GM10248 (cell line): ENCODE data around the gene COL9A1.

Source experiments
- CTCF ChIA-PET: fragments of 300-600 bp; sonication (Branson Sonifier 250); formaldehyde crosslinking; extraction: SDS; loops from one replicate; lab custom pipeline; 2021; ENCODE audit warnings: antibody characterized with exemption; lab: Yijun Ruan, JAX
- POLR2A ChIA-PET: fragments of 350-650 bp; sonication (Branson Sonifier 250); formaldehyde crosslinking; extraction: SDS; loops from one replicate; lab custom pipeline; 2020; ENCODE audit warnings: antibody characterized with exemption; lab: Yijun Ruan, JAX
- DNase-seq: peaks from one replicate; pipeline ENCODE4 v3.0.0; 2012; ENCODE audit errors: extremely low spot score
- CTCF ChIP-seq: IDR thresholded peaks from 2 replicates; pipeline ENCODE4 v1.5.1; 2012; ENCODE audit warnings: mild to moderate bottlenecking, low read depth; ENCODE audit errors: extremely low read depth, missing control alignments, control extremely low read depth

COL9A1 gene

GRCh38 chr6:70180901-70181599 lies 121.8 kb downstream of the COL9A1 start:
- no peak for TF ChIP-seq CTCF
- no peak for DNase-seq

DNA sequence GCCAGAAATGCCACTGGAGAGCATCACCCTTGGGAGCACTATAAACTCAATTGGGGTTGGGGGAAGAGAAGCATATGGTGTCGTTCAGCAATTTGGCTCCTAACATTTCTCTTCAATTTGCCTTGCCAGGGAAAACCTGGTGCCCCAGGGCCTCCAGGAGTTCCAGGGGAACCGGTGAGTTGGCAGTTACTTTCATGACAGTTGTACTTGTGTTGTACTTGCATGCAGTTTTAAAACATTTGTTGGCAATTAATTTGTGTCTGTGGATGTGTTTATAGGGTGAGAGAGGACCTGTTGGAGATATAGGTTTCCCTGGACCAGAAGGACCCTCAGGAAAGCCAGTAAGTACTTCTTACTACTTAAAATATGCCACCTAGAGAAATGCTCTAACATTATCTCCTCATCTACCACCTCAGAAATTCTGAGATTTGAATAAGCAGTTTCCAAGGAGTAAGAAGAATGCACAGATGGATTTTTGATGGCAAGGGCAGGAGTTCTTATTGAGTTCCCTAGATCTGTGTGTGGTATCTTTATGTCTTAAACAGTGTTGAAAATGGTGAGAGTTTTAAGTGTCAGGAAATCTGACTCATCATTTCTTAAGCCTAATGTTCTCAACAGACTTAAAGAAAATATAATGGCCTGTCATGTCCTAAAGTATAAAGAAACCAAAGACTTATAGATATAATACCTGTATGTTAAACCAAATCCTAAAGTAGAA lies 122.5 kb downstream of the COL9A1 start:
- no peak for TF ChIP-seq CTCF
- no peak for DNase-seq
- CTCF ChIA-PET = no interaction called here
- POLR2A ChIA-PET = no interaction called here

More at GRCh38 chr6:70180901-70181599, 121.8 kb downstream of the COL9A1 start:
- ChIA-PET POLR2A (no interaction called here), CTCF (no interaction called here)

DNA sequence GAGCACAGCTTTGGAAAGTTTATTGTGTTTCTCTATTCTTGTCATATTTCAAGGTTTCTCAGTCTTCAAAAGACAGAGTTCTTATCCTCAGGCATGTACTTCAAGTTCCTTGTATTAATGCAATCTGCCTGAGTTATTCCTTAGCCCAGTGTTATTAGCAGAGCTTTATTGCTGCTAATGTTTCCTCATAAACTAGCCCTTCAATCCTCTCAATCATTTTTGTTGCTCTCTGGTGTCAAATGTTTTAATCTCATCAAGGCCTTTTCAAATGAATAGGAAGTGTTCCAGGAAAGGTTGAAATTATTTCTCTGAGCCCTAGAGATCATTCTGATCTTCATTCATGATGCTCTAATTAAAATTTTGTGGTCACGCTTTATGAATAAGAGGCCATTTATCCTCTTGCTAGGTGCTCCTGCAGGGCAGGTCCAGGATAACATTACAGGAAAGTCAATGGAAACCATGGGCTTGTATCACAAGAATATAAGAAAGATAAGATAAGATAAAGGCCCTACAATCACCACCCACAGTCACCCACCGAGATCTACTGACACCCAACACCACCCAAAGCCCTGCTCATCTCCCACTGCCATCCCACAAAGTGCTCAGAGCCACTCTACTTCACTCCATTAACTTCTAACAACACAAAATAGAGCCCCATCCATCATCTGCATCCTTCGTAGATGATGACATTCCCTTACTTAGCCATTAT lies 125.9 kb downstream of the COL9A1 start:
- POLR2A ChIA-PET = no interaction called here
- no peak for DNase-seq
- no peak for TF ChIP-seq CTCF
- CTCF ChIA-PET = no interaction called here

DNA sequence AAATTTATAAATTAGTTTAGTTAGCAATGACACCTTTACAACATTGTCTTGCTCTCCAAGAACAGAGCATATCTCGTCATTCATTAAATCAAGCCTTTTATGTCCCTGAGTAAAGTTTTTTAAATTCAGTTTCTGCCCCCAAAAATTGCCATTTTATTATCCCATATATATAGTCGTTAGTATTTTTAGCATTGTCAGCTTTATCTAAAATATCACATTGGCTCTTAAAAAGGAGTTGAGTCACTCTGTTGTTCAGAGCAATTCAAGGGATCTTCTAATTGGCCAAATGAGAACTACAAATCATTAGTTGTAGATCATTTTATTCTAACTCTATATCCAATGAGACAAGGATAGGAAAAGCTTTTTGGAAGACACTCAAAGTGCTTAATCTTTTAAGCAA lies 127.1 kb downstream of the COL9A1 start:
- TF ChIP-seq CTCF = no peak
- POLR2A ChIA-PET = no interaction called here
- no peak for DNase-seq
- CTCF ChIA-PET = no interaction called here

GRCh38 chr6:70172252-70172651 lies 130.6 kb downstream of the COL9A1 start:
- CTCF ChIA-PET = no interaction called here
- no peak for TF ChIP-seq CTCF
- DNase-seq = no peak
- POLR2A ChIA-PET = no interaction called here

GRCh38 chr6:70171236-70171635 lies 131.6 kb downstream of the COL9A1 start:
- POLR2A ChIA-PET = no interaction called here
- no peak for TF ChIP-seq CTCF
- CTCF ChIA-PET = interaction anchor here (1.0 to 1.9 kb wide), 2 partner anchors 14 to 28 kb away, joined by 3 to 4 read pairs; no protein-coding TSS in a partner anchor
- DNase-seq = no peak
